NCI-H2029 treated with DMSO at 0.1 percent for 48 hours (cell line): Measurements from ENCODE around the gene MEIS3.
A peak's percentile ranks its signal among the peaks of the same experiment; 100 is the strongest.
"Not testable (repeated sequence)": the region's sequence is repeated elsewhere in the genome, so short reads cannot be mapped to it uniquely, and the experiment has no call there.

ENCODE experiments used
- DNase-seq: peaks from one replicate; lab custom pipeline; 2025; lab: John Stamatoyannopoulos, UW

The MEIS3 gene

GRCh38 chr19:47386582-47386981 is 32.7 kb downstream of the MEIS3 start:
- DNase-seq: not testable (repeated sequence)

GRCh38 chr19:47384533-47384932 is 34.8 kb downstream of the MEIS3 start:
- DNase-seq: not testable (repeated sequence)

GRCh38 chr19:47383890-47384289 is 35.4 kb downstream of the MEIS3 start:
- not testable (repeated sequence) for DNase-seq

- DNase-seq: no peak
These were observed 37.6 kb downstream of the MEIS3 start for GRCh38 chr19:47381653-47382279.

GRCh38 chr19:47381121-47381520 is 38.2 kb downstream of the MEIS3 start:
- DNase-seq: no peak

- no peak for DNase-seq
These were observed 38.8 kb downstream of the MEIS3 start for GRCh38 chr19:47380559-47380958.

- DNase-seq: no peak
These were observed 39.9 kb downstream of the MEIS3 start for GRCh38 chr19:47379381-47379938.

- no peak for DNase-seq
These were observed 41.1 kb downstream of the MEIS3 start for GRCh38 chr19:47378246-47378645.

- peak; percentile 22 for DNase-seq
These were observed 41.5 kb downstream of the MEIS3 start for GRCh38 chr19:47377801-47378200.

- peak; percentile 25 for DNase-seq
These were observed 42.1 kb downstream of the MEIS3 start for GRCh38 chr19:47377208-47377701.

GRCh38 chr19:47376589-47377144 is 42.7 kb downstream of the MEIS3 start:
- no peak for DNase-seq

- no peak for DNase-seq
These were observed 43.4 kb downstream of the MEIS3 start for GRCh38 chr19:47375694-47376588.

GRCh38 chr19:47374876-47375693 is 44.2 kb downstream of the MEIS3 start:
- no peak for DNase-seq

- DNase-seq: no peak
These were observed 45.8 kb downstream of the MEIS3 start for GRCh38 chr19:47373246-47374240.

- DNase-seq: no peak
These were observed 46.7 kb downstream of the MEIS3 start for GRCh38 chr19:47372603-47373002.

GRCh38 chr19:47371261-47371660 is 48.1 kb downstream of the MEIS3 start:
- no peak for DNase-seq

- DNase-seq: no peak
These were observed 49.2 kb downstream of the MEIS3 start for GRCh38 chr19:47370045-47370611.

- DNase-seq: not testable (repeated sequence)
These were observed 53.9 kb downstream of the MEIS3 start for GRCh38 chr19:47365455-47365854.

GRCh38 chr19:47363758-47364531 is 55.4 kb downstream of the MEIS3 start:
- no peak for DNase-seq
